H9 (cell line): ENCODE data around the gene CERKL. TPM values are rescaled to one million over a fixed set of nuclear protein-coding genes. Genes with fewer than 3 reads are reported as not detected.

ENCODE experiments used
- DNase-seq: peaks from one replicate; pipeline ENCODE4 v3.0.0-alpha.2; 2017
- H2AFZ ChIP-seq: one replicate; pipeline ENCODE4 v1.6.1; 2013; ENCODE audit warnings: mild to moderate bottlenecking, low read length, control low read depth, moderate library complexity
- H2AK5ac ChIP-seq: 2 replicates; pipeline ENCODE4 v1.6.1; 2013; ENCODE audit warnings: low read length, control low read depth, mixed read lengths; ENCODE audit not compliant: insufficient read length
- H2BK120ac ChIP-seq: one replicate; pipeline ENCODE4 v1.6.1; 2013; ENCODE audit warnings: low read depth, mild to moderate bottlenecking, low read length, control low read depth, inconsistent platforms; ENCODE audit not compliant: poor library complexity, severe bottlenecking
- H2BK12ac ChIP-seq: 2 replicates; pipeline ENCODE4 v1.6.1; 2013; ENCODE audit warnings: low read length, control low read depth, mixed read lengths, low read depth; ENCODE audit not compliant: insufficient read length
- H2BK15ac ChIP-seq: 2 replicates; pipeline ENCODE4 v1.6.1; 2013; ENCODE audit warnings: low read depth, low read length, control low read depth
- H2BK20ac ChIP-seq: one replicate; pipeline ENCODE4 v1.6.1; 2013; ENCODE audit warnings: low read depth, mild to moderate bottlenecking, low read length, control low read depth, inconsistent platforms; ENCODE audit not compliant: poor library complexity, severe bottlenecking
- H2BK5ac ChIP-seq: 2 replicates; pipeline ENCODE4 v1.6.1; 2013; ENCODE audit warnings: low read length, control low read depth, mixed read lengths; ENCODE audit not compliant: insufficient read length
- H3K14ac ChIP-seq: 2 replicates; pipeline ENCODE4 v1.6.1; 2013; ENCODE audit warnings: low read length, control low read depth; ENCODE audit not compliant: insufficient read depth
- H3K18ac ChIP-seq: 2 replicates; pipeline ENCODE4 v1.6.1; 2013; ENCODE audit warnings: low read depth, mild to moderate bottlenecking, mixed read lengths, low read length, control low read depth; ENCODE audit not compliant: insufficient read length
- H3K23ac ChIP-seq: 2 replicates; pipeline ENCODE4 v1.6.1; 2013; ENCODE audit warnings: low read length, control low read depth, mixed read lengths, low read depth; ENCODE audit not compliant: insufficient read length
- H3K23me2 ChIP-seq: 2 replicates; pipeline ENCODE4 v1.6.1; 2013; ENCODE audit warnings: low read depth, mild to moderate bottlenecking, mixed read lengths, low read length, control low read depth; ENCODE audit not compliant: insufficient read length, poor library complexity, severe bottlenecking
- H3K27ac ChIP-seq: 2 replicates; pipeline ENCODE4 v1.5.1; 2013; ENCODE audit warnings: low read length, control low read depth, mixed read lengths, low read depth; ENCODE audit not compliant: insufficient read length
- H3K27me3 ChIP-seq: 2 replicates; pipeline ENCODE4 v1.6.1; 2013; ENCODE audit warnings: low read length, control low read depth, inconsistent platforms; ENCODE audit not compliant: insufficient read depth
- H3K4ac ChIP-seq: 2 replicates; pipeline ENCODE4 v1.6.1; 2013; ENCODE audit warnings: low read depth, mild to moderate bottlenecking, control low read depth, inconsistent platforms, low read length, moderate library complexity
- H3K4me1 ChIP-seq: 2 replicates; pipeline ENCODE4 v1.6.1; 2013; ENCODE audit warnings: low read length, control low read depth, inconsistent platforms; ENCODE audit not compliant: insufficient read depth
- H3K4me2 ChIP-seq: 2 replicates; pipeline ENCODE4 v1.6.1; 2013; ENCODE audit warnings: low read length, control low read depth, mixed read lengths; ENCODE audit not compliant: insufficient read length, insufficient read depth
- H3K56ac ChIP-seq: 2 replicates; pipeline ENCODE4 v1.6.1; 2013; ENCODE audit warnings: low read depth, mild to moderate bottlenecking, mixed read lengths, low read length, control low read depth; ENCODE audit not compliant: insufficient read length
- H3K79me1 ChIP-seq: 2 replicates; pipeline ENCODE4 v1.6.1; 2013; ENCODE audit warnings: low read depth, mild to moderate bottlenecking, moderate library complexity, low read length, control low read depth, inconsistent platforms; ENCODE audit not compliant: insufficient read depth, poor library complexity, severe bottlenecking
- H3K79me2 ChIP-seq: 2 replicates; pipeline ENCODE4 v1.6.1; 2013; ENCODE audit warnings: low read length, control low read depth, inconsistent platforms; ENCODE audit not compliant: insufficient read depth
- H3K9ac ChIP-seq: 2 replicates; pipeline ENCODE4 v1.6.1; 2013; ENCODE audit warnings: low read length, control low read depth, mixed read lengths; ENCODE audit not compliant: insufficient read length; ENCODE audit errors: extremely low read depth
- H3K9me3 ChIP-seq: one replicate; pipeline ENCODE4 v1.6.1; 2013; ENCODE audit warnings: low read depth, low read length, inconsistent platforms; ENCODE audit not compliant: control insufficient read depth
- H3T11ph ChIP-seq: one replicate; pipeline ENCODE4 v1.6.1; 2013; ENCODE audit warnings: mild to moderate bottlenecking, low read length, control low read depth, inconsistent platforms
- H4K20me1 ChIP-seq: one replicate; pipeline ENCODE4 v1.6.1; 2013; ENCODE audit not compliant: control insufficient read depth, insufficient read length, insufficient read depth
- H4K5ac ChIP-seq: 2 replicates; pipeline ENCODE4 v1.6.1; 2013; ENCODE audit warnings: low read depth, mild to moderate bottlenecking, mixed read lengths, low read length, control low read depth; ENCODE audit not compliant: insufficient read length
- H4K8ac ChIP-seq: replicated peaks from 2 replicates; pipeline ENCODE4 v1.6.1; 2013; ENCODE audit warnings: low read length, control low read depth, mixed read lengths, low read depth; ENCODE audit not compliant: insufficient read length
- H4K91ac ChIP-seq: 2 replicates; pipeline ENCODE4 v1.6.1; 2013; ENCODE audit warnings: low read depth, mild to moderate bottlenecking, moderate library complexity, mixed read lengths, low read length, control low read depth; ENCODE audit not compliant: insufficient read length
- H3K27ac Mint-ChIP-seq, 3 experiments: 2 replicates in 2 of 3; 3 replicates in 1 of 3; pipeline ENCODE4 v1.8.0; 2020 to 2021; ENCODE audit warnings: mixed read lengths in 3 of 3, mild to moderate bottlenecking in 1 of 3, moderate library complexity in 1 of 3
- H3K27me3 Mint-ChIP-seq: 2 replicates; pipeline ENCODE4 v1.8.0; 2021; ENCODE audit warnings: low read depth, mild to moderate bottlenecking, moderate library complexity, mixed read lengths
- H3K36me3 Mint-ChIP-seq, 3 experiments: 2 replicates in 2 of 3; 3 replicates in 1 of 3; pipeline ENCODE4 v1.8.0; 2020 to 2021; ENCODE audit warnings: low read depth in 3 of 3, mixed read lengths in 3 of 3; ENCODE audit not compliant: insufficient read depth in 1 of 3
- H3K4me1 Mint-ChIP-seq, 2 experiments: 2 replicates each; pipeline ENCODE4 v1.8.0; 2020; ENCODE audit warnings: mixed read lengths in 2 of 2
- H3K4me3 Mint-ChIP-seq, 2 experiments: 2 replicates in 1 of 2; 3 replicates in 1 of 2; pipeline ENCODE4 v1.8.0; 2020 to 2021; ENCODE audit warnings: mild to moderate bottlenecking in 2 of 2, mixed read lengths in 2 of 2, moderate library complexity in 1 of 2
- H3K9me3 Mint-ChIP-seq, 2 experiments: 2 replicates in 1 of 2; 3 replicates in 1 of 2; pipeline ENCODE4 v1.8.0; 2020; ENCODE audit warnings: mild to moderate bottlenecking in 2 of 2, mixed read lengths in 2 of 2, moderate library complexity in 1 of 2
- CTCF ChIP-seq: fragments of 200-600 bp; sonication (generic); conservative IDR thresholded peaks from 3 replicates; pipeline ENCODE4 v1.8.0; 2021; ENCODE audit warnings: antibody characterized with exemption, mild to moderate bottlenecking
- WGBS: extraction: QIAGEN DNeasy Blood & Tissue Kit; methylation state at CpG from one replicate; pipeline ENCODE4 v1.1.7; 2013; ENCODE audit warnings: missing lambda C conversion rate, low lambda C conversion rate, mixed read lengths; ENCODE audit not compliant: insufficient read length; ENCODE audit errors: extremely low coverage; 5-methylcytosine and 5-hydroxymethylcytosine counted together
- total RNA-seq: library from RNA; stranded (reverse); gene quantifications from 2 replicates; pipeline ENCODE4 v1.2.1, GENCODE V29; 2021

Gene CERKL
- total RNA-seq, 1 experiment from 2014 or later, result not detected

- Histone ChIP-seq H2BK15ac (no peak overlapping the region), H4K20me1 (no peaks in the 10 kb centered on the region), H2AFZ (no peak overlapping the region), H3K56ac (no peak overlapping the region), H2AK5ac (no peak overlapping the region), H4K5ac (no peak overlapping the region), H3K27me3 (no peaks in the 10 kb centered on the region), H4K91ac (no peak overlapping the region), H3K4me2 (no peak overlapping the region), H3K4ac (no peak overlapping the region), H2BK20ac (no peak overlapping the region), H3K79me2 (no peaks in the 10 kb centered on the region), H3K23me2 (no peaks in the 10 kb centered on the region), H3K9ac (no peak overlapping the region), H2BK5ac (no peak overlapping the region), H3K9me3 (no peaks in the 10 kb centered on the region), H3K4me1 (no peaks in the 10 kb centered on the region), H3T11ph (no peak overlapping the region), H3K79me1 (no peaks in the 10 kb centered on the region), H4K8ac (no peak overlapping the region), H2BK120ac (no peak overlapping the region), H3K14ac (no peak overlapping the region), H3K27ac (no peak overlapping the region), H3K18ac (no peak overlapping the region), H2BK12ac (no peak overlapping the region), H3K23ac (no peak overlapping the region)
- no peak overlapping the region for H3K4me3 Mint-ChIP-seq
- no peaks in the 10 kb centered on the region for H3K27me3 Mint-ChIP-seq
- TF ChIP-seq CTCF, result no peak
- peaks cover 0 to 4% of the 10 kb centered on the region in 2 experiments; a peak in 2 of 5 replicates for H3K9me3 Mint-ChIP-seq
- no peak for DNase-seq
- no CpG with 5 or more reads among the region's 6 CpGs for WGBS
- no peak overlapping the region for H3K27ac Mint-ChIP-seq
- H3K4me1 Mint-ChIP-seq, result no peaks in the 10 kb centered on the region
- no peaks in the 10 kb centered on the region for H3K36me3 Mint-ChIP-seq
Measured at GRCh38 chr2:181566334-181567032, 90.4 kb downstream of the CERKL start.
